ENCODE results near the gene ZNF70.

DNA sequence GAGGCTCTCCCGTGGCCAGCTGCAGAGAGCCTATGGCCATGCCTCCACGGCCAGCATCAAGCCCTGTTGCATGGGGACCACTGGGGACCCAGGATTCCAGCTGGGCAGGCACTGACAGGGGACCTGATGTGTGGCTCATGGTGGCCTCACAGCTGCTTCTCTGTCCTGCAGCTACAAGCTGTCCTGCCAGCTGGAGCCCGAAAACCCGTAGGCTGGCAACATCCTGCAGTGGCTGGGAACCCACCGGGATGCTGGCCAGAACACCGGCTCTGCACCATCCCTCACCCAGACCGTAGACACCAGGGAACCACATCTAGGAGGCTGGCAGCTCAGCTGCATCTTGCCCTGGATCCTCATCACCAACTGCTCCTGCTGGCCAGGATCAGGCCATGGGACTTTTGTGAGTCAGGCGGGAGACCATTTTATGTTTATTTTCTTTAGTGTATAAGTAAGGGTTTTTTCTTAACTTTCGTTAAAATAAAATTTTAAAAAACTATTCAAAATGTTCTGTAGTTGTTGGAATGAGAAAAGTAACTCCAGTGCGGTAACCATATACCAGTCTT, 52.2 kb downstream of the ZNF70 start:
- TF ChIP-seq, protein P1, sequence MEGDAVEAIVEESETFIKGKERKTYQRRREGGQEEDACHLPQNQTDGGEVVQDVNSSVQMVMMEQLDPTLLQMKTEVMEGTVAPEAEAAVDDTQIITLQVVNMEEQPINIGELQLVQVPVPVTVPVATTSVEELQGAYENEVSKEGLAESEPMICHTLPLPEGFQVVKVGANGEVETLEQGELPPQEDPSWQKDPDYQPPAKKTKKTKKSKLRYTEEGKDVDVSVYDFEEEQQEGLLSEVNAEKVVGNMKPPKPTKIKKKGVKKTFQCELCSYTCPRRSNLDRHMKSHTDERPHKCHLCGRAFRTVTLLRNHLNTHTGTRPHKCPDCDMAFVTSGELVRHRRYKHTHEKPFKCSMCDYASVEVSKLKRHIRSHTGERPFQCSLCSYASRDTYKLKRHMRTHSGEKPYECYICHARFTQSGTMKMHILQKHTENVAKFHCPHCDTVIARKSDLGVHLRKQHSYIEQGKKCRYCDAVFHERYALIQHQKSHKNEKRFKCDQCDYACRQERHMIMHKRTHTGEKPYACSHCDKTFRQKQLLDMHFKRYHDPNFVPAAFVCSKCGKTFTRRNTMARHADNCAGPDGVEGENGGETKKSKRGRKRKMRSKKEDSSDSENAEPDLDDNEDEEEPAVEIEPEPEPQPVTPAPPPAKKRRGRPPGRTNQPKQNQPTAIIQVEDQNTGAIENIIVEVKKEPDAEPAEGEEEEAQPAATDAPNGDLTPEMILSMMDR (IDR thresholded peaks at IDR 0.05), result no peak
- no peak for TF ChIP-seq POLR2AphosphoS5 (IDR thresholded peaks at IDR 0.05)
- no peak for TF ChIP-seq POLR2A (IDR thresholded peaks at IDR 0.05)
